ENCODE measurements around the gene ASB18. TPM values are rescaled to one million over a fixed set of nuclear protein-coding genes. Genes with fewer than 3 reads are reported as not detected.

ASB18 gene
- total and polyA plus RNA-seq, 10 donors, result not detected

GRCh38 chr2:236158969-236159777 is 105.0 kb downstream of the ASB18 start:
- H3K27me3 ChIP-seq (replicated peaks in 1 of 7), result peaks cover 0 to 89% (median 58%) of the 10 kb centered on the region in 7 donors
- 11 to 15% (median 12%) methylated on average over 27 to 45 of the region's 45 CpGs for WGBS, 5 donors

DNA sequence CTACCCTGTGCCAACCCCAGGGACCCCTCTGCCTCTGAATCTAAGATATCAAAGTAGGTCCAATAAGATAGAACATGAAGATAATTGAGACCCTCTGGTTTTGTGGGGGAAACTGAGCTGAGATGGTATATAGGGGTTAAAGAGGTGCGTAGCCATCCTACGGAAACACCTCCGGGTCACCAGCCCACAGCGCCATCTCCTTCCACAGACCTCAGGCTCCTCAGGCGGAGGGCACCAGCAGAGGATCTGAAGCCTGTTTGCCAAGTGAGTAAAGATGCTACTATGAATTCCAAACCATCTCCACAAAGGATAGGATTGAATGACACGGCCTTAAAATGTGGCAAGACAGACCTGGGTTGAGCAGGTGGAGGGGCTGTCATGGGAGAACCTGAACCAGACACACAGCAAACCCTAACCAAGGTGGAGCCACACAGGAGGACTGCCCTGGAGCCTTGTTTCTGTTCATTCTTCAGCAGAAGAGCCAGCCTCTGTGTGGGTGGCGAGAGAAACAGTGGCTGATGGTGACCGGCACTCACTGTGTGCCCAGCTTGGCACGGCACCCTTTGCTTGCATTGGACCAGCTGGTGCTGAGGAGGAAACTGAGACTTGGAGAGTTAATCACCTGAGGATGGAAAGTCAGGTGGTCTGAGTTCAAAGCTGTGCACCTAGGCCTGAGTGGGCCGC is 106.2 kb downstream of the ASB18 start:
- peak; percentile 21 for DNase-seq
- H3K4me3 ChIP-seq, result no peak overlapping the region
- H3K27ac ChIP-seq, result no peak overlapping the region
- TF ChIP-seq POLR2A (IDR thresholded peaks at IDR 0.05), result no peak
- TF ChIP-seq POLR2AphosphoS5 (IDR thresholded peaks at IDR 0.05), result no peak
- no peak for TF ChIP-seq CTCF (IDR thresholded peaks at IDR 0.05 in 8 of 11, conservative IDR thresholded peaks at IDR 0.05 in 3 of 11)
- peaks cover 0 to 77% (median 46%) of the 10 kb centered on the region in 7 donors for H3K27me3 ChIP-seq (replicated peaks in 1 of 7)
- H3K36me3 ChIP-seq, result no peaks in the 10 kb centered on the region
- peaks cover 0 to 11% (median 8%) of the 10 kb centered on the region in 8 donors for H3K9me3 ChIP-seq
- peaks cover 0 to 16% (median 7%) of the 10 kb centered on the region in 6 donors for H3K4me1 ChIP-seq
- intact Hi-C loops (cut with DNase I; ENCODE audit: low total_unique reads), result no loop called here
- WGBS, 5 donors, result 80 to 91% (median 87%) methylated on average over 9 to 10 of the region's 10 CpGs

More at GRCh38 chr2:236158969-236159777, 105.0 kb downstream of the ASB18 start:
- intact Hi-C loops (cut with DNase I; ENCODE audit: low total_unique reads), result no loop called here
- no peak overlapping the region for H3K4me3 ChIP-seq
- TF ChIP-seq CTCF (IDR thresholded peaks at IDR 0.05 in 8 of 11, conservative IDR thresholded peaks at IDR 0.05 in 3 of 11) (no peak), POLR2AphosphoS5 (IDR thresholded peaks at IDR 0.05) (no peak), POLR2A (IDR thresholded peaks at IDR 0.05) (no peak)
- H3K36me3 ChIP-seq, result no peaks in the 10 kb centered on the region
- no peaks in the 10 kb centered on the region for H3K9me3 ChIP-seq
- no peak overlapping the region for H3K27ac ChIP-seq
- peak; percentile 71 for DNase-seq
- peaks cover 4 to 28% (median 19%) of the 10 kb centered on the region in 6 donors for H3K4me1 ChIP-seq

DNA sequence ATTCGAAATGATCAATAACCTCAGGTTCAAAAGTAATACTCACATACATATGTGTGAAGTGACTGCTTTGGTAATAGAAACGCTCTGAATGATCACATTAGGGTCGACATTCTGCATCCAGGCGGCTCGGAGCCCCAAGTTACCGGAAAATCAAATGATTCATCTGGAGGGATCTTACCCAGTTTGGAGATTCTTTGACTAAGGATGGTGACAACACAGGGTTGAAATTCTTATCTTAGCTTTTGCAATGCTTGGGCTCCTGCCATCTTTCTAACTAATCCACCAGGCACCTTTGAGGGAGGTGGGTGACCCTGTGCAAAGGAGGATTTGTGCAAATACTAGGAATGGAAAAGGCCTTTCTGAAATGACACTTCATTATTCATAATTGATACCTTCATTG is 106.8 kb downstream of the ASB18 start:
- H3K27me3 ChIP-seq (replicated peaks in 1 of 7), result peaks cover 0 to 71% (median 41%) of the 10 kb centered on the region in 7 donors
- no peak overlapping the region for H3K4me3 ChIP-seq
- WGBS, 5 donors, result 84 to 93% (median 85%) methylated on average over 6 of the region's 6 CpGs
- intact Hi-C loops (cut with DNase I; ENCODE audit: low total_unique reads), result no loop called here
- peaks cover 0 to 14% (median 6%) of the 10 kb centered on the region in 6 donors for H3K4me1 ChIP-seq
- peak; percentile 8 for DNase-seq
- peaks cover 0 to 17% (median 14%) of the 10 kb centered on the region in 8 donors for H3K9me3 ChIP-seq
- H3K36me3 ChIP-seq, result no peaks in the 10 kb centered on the region
- H3K27ac ChIP-seq, result no peak overlapping the region
- TF ChIP-seq CTCF (IDR thresholded peaks at IDR 0.05 in 8 of 11, conservative IDR thresholded peaks at IDR 0.05 in 3 of 11), result no peak
- no peak for TF ChIP-seq POLR2A (IDR thresholded peaks at IDR 0.05)
- TF ChIP-seq POLR2AphosphoS5 (IDR thresholded peaks at IDR 0.05), result no peak

- H3K36me3 ChIP-seq, result no peaks in the 10 kb centered on the region
- H3K9me3 ChIP-seq, result peaks cover 0 to 22% (median 19%) of the 10 kb centered on the region in 8 donors
- DNase-seq, result no peak
- intact Hi-C loops (cut with DNase I; ENCODE audit: low total_unique reads), result no loop called here
- H3K27ac ChIP-seq, result no peak overlapping the region
- 70 to 83% (median 74%) methylated on average over 7 of the region's 7 CpGs for WGBS, 5 donors
- no peak overlapping the region for H3K4me3 ChIP-seq
- TF ChIP-seq POLR2A (IDR thresholded peaks at IDR 0.05) (no peak), POLR2AphosphoS5 (IDR thresholded peaks at IDR 0.05) (no peak), CTCF (IDR thresholded peaks at IDR 0.05 in 8 of 11, conservative IDR thresholded peaks at IDR 0.05 in 3 of 11) (no peak)
- peaks cover 0 to 14% (median 6%) of the 10 kb centered on the region in 6 donors for H3K4me1 ChIP-seq
- H3K27me3 ChIP-seq (replicated peaks in 1 of 7), result peaks cover 0 to 66% (median 36%) of the 10 kb centered on the region in 7 donors
These were observed 107.4 kb downstream of the ASB18 start for GRCh38 chr2:236156860-236157194.
